Measurements from ENCODE around the gene PDZD7. TPM values are rescaled to one million over a fixed set of nuclear protein-coding genes. Genes with fewer than 3 reads are reported as not detected.
A peak's percentile ranks its signal among the peaks of the same experiment; 100 is the strongest.

PDZD7 gene
- total and polyA plus RNA-seq, 9 of the 15 experiments (the other 6 are each of a cell fraction or from before 2014, with no cell fraction given): 0.04 to 0.24 (median 0.08) TPM; not detected in 3

GRCh38 chr10:100998991-100999741 lies 31.8 kb downstream of the PDZD7 start (continued):
- TF ChIP-seq ZNF518B (CRISPR knock-in tag; IDR thresholded peaks at IDR 0.05) (no peak), ZNF589 (CRISPR knock-in tag; IDR thresholded peaks at IDR 0.05; ENCODE audit: low read depth) (peak; percentile 22; the same call in 1 of the 2 replicates), CBX8 (IDR thresholded peaks at IDR 0.05; ENCODE audit: borderline replicate concordance, extremely low read depth, low read depth, low read length, poor library complexity, severe bottlenecking) (no peak), ZBTB9 (CRISPR knock-in tag; IDR thresholded peaks at IDR 0.05) (peak; percentile 48; the same call in 1 of the 2 replicates), HNRNPLL (IDR thresholded peaks at IDR 0.05; ENCODE audit: low read depth, low read length, poor library complexity, severe bottlenecking) (no peak), TFAP4 (CRISPR knock-in tag; IDR thresholded peaks at IDR 0.05; ENCODE audit: borderline replicate concordance) (peak; percentile 33; the same call in 1 of the 2 replicates), TBP (optimal IDR thresholded peaks at IDR 0.05; ENCODE audit: low read depth, low read length) (peak; percentile 3), ATF7 (IDR thresholded peaks at IDR 0.05) (peak; percentile 39; the same call in 1 of the 2 replicates), CTCFL (IDR thresholded peaks at IDR 0.05; ENCODE audit: borderline replicate concordance, insufficient read depth, low read depth, low read length, poor library complexity, severe bottlenecking) (peak; percentile 70), CREB3L1 (IDR thresholded peaks at IDR 0.05; ENCODE audit: borderline replicate concordance, low read depth) (peak; percentile 36; the same call in 1 of the 2 replicates), RUNX1 (IDR thresholded peaks at IDR 0.05; ENCODE audit: low read depth) (no peak), ZBTB49 (CRISPR knock-in tag; IDR thresholded peaks at IDR 0.05; ENCODE audit: borderline replicate concordance) (no peak)
